Activated CD4-positive, alpha-beta memory T cell treated with anti-CD3 and anti-CD28 coated beads, Interleukin-2, amount 10 ng/mL, durations not matched to agents 7 days and 5 days (primary cell): ENCODE results near the gene TMEM86B. TPM values are rescaled to one million over a fixed set of nuclear protein-coding genes. Genes with fewer than 3 reads are reported as not detected.

ENCODE experiments used
- CTCF ChIA-PET: fragments of 350-600 bp; sonication (Branson Sonifier 250); formaldehyde crosslinking; loops from one replicate; lab custom pipeline; 2021; ENCODE audit warnings: antibody characterized with exemption, inconsistent platforms; lab: Charles Lee
- POLR2A ChIA-PET: fragments of 350-600 bp; sonication (Branson Sonifier 250); formaldehyde crosslinking; loops from one replicate; lab custom pipeline; 2021; ENCODE audit warnings: antibody characterized with exemption; lab: Charles Lee
- DNase-seq: peaks from one replicate; pipeline ENCODE4 v3.0.0-alpha.2; 2020
- H3K27ac Mint-ChIP-seq: one replicate; pipeline ENCODE4 v1.8.0; 2021; ENCODE audit warnings: mild to moderate bottlenecking, mixed read lengths
- H3K27me3 Mint-ChIP-seq: one replicate; pipeline ENCODE4 v1.8.0; 2021; ENCODE audit warnings: mixed read lengths
- H3K36me3 Mint-ChIP-seq: one replicate; pipeline ENCODE4 v1.8.0; 2021; ENCODE audit warnings: low read depth, mixed read lengths
- H3K4me1 Mint-ChIP-seq: one replicate; pipeline ENCODE4 v1.8.0; 2021; ENCODE audit warnings: mixed read lengths
- H3K4me3 Mint-ChIP-seq: one replicate; pipeline ENCODE4 v1.8.0; 2021; ENCODE audit warnings: mild to moderate bottlenecking, mixed read lengths
- H3K9me3 Mint-ChIP-seq: one replicate; pipeline ENCODE4 v1.8.0; 2021; ENCODE audit warnings: mixed read lengths
- total RNA-seq, 2 experiments: library from RNA; stranded (reverse); gene quantifications; one replicate each; pipeline ENCODE4 v1.2.3, GENCODE V29; 2021

TMEM86B gene
- total RNA-seq, 2 experiments from 2014 or later = 10.3 to 12.4 TPM

- no peak for DNase-seq
- Mint-ChIP-seq H3K27ac (no peak overlapping the region), H3K4me3 (no peak overlapping the region), H3K4me1 (peaks cover 9% of the 10 kb centered on the region), H3K27me3 (no peaks in the 10 kb centered on the region), H3K9me3 (peaks cover 7% of the 10 kb centered on the region), H3K36me3 (peaks cover 16% of the 10 kb centered on the region)
- ChIA-PET CTCF (no interaction called here), POLR2A (no interaction called here)
These were observed 36.6 kb upstream of the TMEM86B start for GRCh38 chr19:55265173-55265572.

GRCh38 chr19:55264531-55264930, 36.0 kb upstream of the TMEM86B start:
- H3K27me3 Mint-ChIP-seq = no peaks in the 10 kb centered on the region
- H3K27ac Mint-ChIP-seq = no peak overlapping the region
- H3K4me3 Mint-ChIP-seq = no peak overlapping the region
- DNase-seq = no peak
- ChIA-PET CTCF (no interaction called here), POLR2A (no interaction called here)
- H3K4me1 Mint-ChIP-seq = peaks cover 10% of the 10 kb centered on the region
- H3K36me3 Mint-ChIP-seq = peaks cover 17% of the 10 kb centered on the region
- peaks cover 7% of the 10 kb centered on the region for H3K9me3 Mint-ChIP-seq

GRCh38 chr19:55262359-55262758, 33.8 kb upstream of the TMEM86B start:
- POLR2A ChIA-PET = interaction anchor here (1.0 kb wide), 1 partner anchor 21 kb away, joined by 4 read pairs; no protein-coding TSS in a partner anchor
- no peak overlapping the region for H3K4me3 Mint-ChIP-seq
- no peak for DNase-seq
- CTCF ChIA-PET = no interaction called here
- peaks cover 15% of the 10 kb centered on the region for H3K4me1 Mint-ChIP-seq
- no peak overlapping the region for H3K27ac Mint-ChIP-seq
- H3K36me3 Mint-ChIP-seq = peaks cover 24% of the 10 kb centered on the region
- H3K27me3 Mint-ChIP-seq = no peaks in the 10 kb centered on the region
- peaks cover 7% of the 10 kb centered on the region for H3K9me3 Mint-ChIP-seq

- peaks cover 6% of the 10 kb centered on the region for H3K9me3 Mint-ChIP-seq
- H3K27ac Mint-ChIP-seq = no peak overlapping the region
- ChIA-PET CTCF (interaction anchor here (0.6 kb wide), 1 partner anchor 51 kb away, joined by 5 read pairs; no protein-coding TSS in a partner anchor), POLR2A (interaction anchor here (0.8 to 1.0 kb wide), 3 partner anchors 15 to 345 kb away, joined by 3 to 4 read pairs (median 3); no protein-coding TSS in a partner anchor)
- H3K4me3 Mint-ChIP-seq = no peak overlapping the region
- no peaks in the 10 kb centered on the region for H3K27me3 Mint-ChIP-seq
- H3K36me3 Mint-ChIP-seq = peaks cover 28% of the 10 kb centered on the region
- H3K4me1 Mint-ChIP-seq = peaks cover 20% of the 10 kb centered on the region
- no peak for DNase-seq
These were observed 33.1 kb upstream of the TMEM86B start for GRCh38 chr19:55261671-55262126.

GRCh38 chr19:55259540-55260210, 31.1 kb upstream of the TMEM86B start:
- Mint-ChIP-seq H3K36me3 (peaks cover 41% of the 10 kb centered on the region), H3K4me3 (peak overlapping the region; percentile 78), H3K4me1 (peaks cover 29% of the 10 kb centered on the region), H3K27me3 (no peaks in the 10 kb centered on the region), H3K27ac (peak overlapping the region; percentile 98), H3K9me3 (no peaks in the 10 kb centered on the region)
- CTCF ChIA-PET = interaction anchor here (0.7 to 2.3 kb wide), 9 partner anchors 18 to 257 kb away, joined by 3 to 8 read pairs (median 3); partner anchors contain the start of gene HSPBP1
- POLR2A ChIA-PET = interaction anchor here (0.7 to 2.5 kb wide), 33 partner anchors 10 to 397 kb away, joined by 3 to 81 read pairs (median 4); partner anchors contain the start of genes FIZ1, HSPBP1, KMT5C and TMEM238
- DNase-seq = no peak

GRCh38 chr19:55258828-55259539, 30.4 kb upstream of the TMEM86B start, which contains the start of gene PPP6R1:
Gene PPP6R1 (minus strand): TSS chr19:55259017. CDS start chr19:55247103, 11,914 bp downstream.
- H3K4me3 Mint-ChIP-seq = peak within 1 kb of the TSS; percentile 100
- H3K4me1 Mint-ChIP-seq = peaks cover 29% of the 10 kb centered on the region
- DNase-seq = peak; percentile 95
- H3K27me3 Mint-ChIP-seq = no peaks in the 10 kb centered on the region
- peak within 1 kb of the TSS; percentile 100 for H3K27ac Mint-ChIP-seq
- no peaks in the 10 kb centered on the region for H3K9me3 Mint-ChIP-seq
- H3K36me3 Mint-ChIP-seq = peaks cover 48% of the 10 kb centered on the region
- POLR2A ChIA-PET = interaction anchor here (0.7 to 2.5 kb wide), 32 partner anchors 9 to 398 kb away, joined by 3 to 81 read pairs (median 4); partner anchors contain the start of genes FIZ1, HSPBP1, KMT5C and TMEM238
- CTCF ChIA-PET = interaction anchor here (0.7 to 2.3 kb wide), 7 partner anchors 19 to 257 kb away, joined by 3 to 8 read pairs (median 4); partner anchors contain the start of gene HSPBP1

- no peaks in the 10 kb centered on the region for H3K9me3 Mint-ChIP-seq
- DNase-seq = no peak
- H3K27ac Mint-ChIP-seq = peak overlapping the region; percentile 98
- no peaks in the 10 kb centered on the region for H3K27me3 Mint-ChIP-seq
- H3K36me3 Mint-ChIP-seq = peaks cover 53% of the 10 kb centered on the region
- peak overlapping the region; percentile 100 for H3K4me3 Mint-ChIP-seq
- H3K4me1 Mint-ChIP-seq = peaks cover 34% of the 10 kb centered on the region
- CTCF ChIA-PET = interaction anchor here (1.2 to 5.0 kb wide), 3 partner anchors 33 to 48 kb away, joined by 3 to 25 read pairs (median 8); no protein-coding TSS in a partner anchor
- POLR2A ChIA-PET = interaction anchor here (1.2 to 5.7 kb wide), 13 partner anchors 19 to 366 kb away, joined by 3 to 96 read pairs (median 12); partner anchors contain the start of genes FIZ1, HSPBP1, KMT5C and TMEM238
These were observed 29.9 kb upstream of the TMEM86B start for GRCh38 chr19:55258476-55258827.

GRCh38 chr19:55257461-55258420, 29.2 kb upstream of the TMEM86B start:
- CTCF ChIA-PET = interaction anchor here (1.2 to 5.0 kb wide), 3 partner anchors 19 to 48 kb away, joined by 3 to 25 read pairs (median 9); no protein-coding TSS in a partner anchor
- peak; percentile 34 for DNase-seq
- Mint-ChIP-seq H3K4me1 (peaks cover 42% of the 10 kb centered on the region), H3K9me3 (no peaks in the 10 kb centered on the region), H3K36me3 (peaks cover 58% of the 10 kb centered on the region), H3K27ac (peak overlapping the region; percentile 100), H3K4me3 (peak overlapping the region; percentile 100), H3K27me3 (no peaks in the 10 kb centered on the region)
- POLR2A ChIA-PET = interaction anchor here (1.2 to 6.9 kb wide), 7 partner anchors 21 to 204 kb away, joined by 3 to 96 read pairs (median 8); partner anchors contain the start of genes HSPBP1, ISOC2, KMT5C and RPL28

- peak overlapping the region; percentile 100 for H3K27ac Mint-ChIP-seq
- peaks cover 57% of the 10 kb centered on the region for H3K36me3 Mint-ChIP-seq
- H3K4me3 Mint-ChIP-seq = peak overlapping the region; percentile 100
- H3K27me3 Mint-ChIP-seq = no peaks in the 10 kb centered on the region
- DNase-seq = no peak
- ChIA-PET POLR2A (interaction anchor here (0.8 to 6.9 kb wide), 15 partner anchors 10 to 793 kb away, joined by 3 to 96 read pairs (median 4); partner anchors contain the start of genes HSPBP1, ISOC2, KMT5C and LENG9), CTCF (interaction anchor here (0.8 to 5.0 kb wide), 4 partner anchors 20 to 128 kb away, joined by 3 to 25 read pairs (median 6); no protein-coding TSS in a partner anchor)
- H3K4me1 Mint-ChIP-seq = peaks cover 50% of the 10 kb centered on the region
- H3K9me3 Mint-ChIP-seq = no peaks in the 10 kb centered on the region
These were observed 28.2 kb upstream of the TMEM86B start for GRCh38 chr19:55256562-55257460.

GRCh38 chr19:55255618-55256423, 27.3 kb upstream of the TMEM86B start:
- Mint-ChIP-seq H3K4me3 (peak overlapping the region; percentile 100), H3K27me3 (no peaks in the 10 kb centered on the region), H3K9me3 (no peaks in the 10 kb centered on the region), H3K4me1 (peaks cover 60% of the 10 kb centered on the region), H3K36me3 (peaks cover 67% of the 10 kb centered on the region), H3K27ac (peak overlapping the region; percentile 100)
- ChIA-PET CTCF (interaction anchor here (0.8 to 5.0 kb wide), 8 partner anchors 21 to 399 kb away, joined by 3 to 25 read pairs (median 4); partner anchors contain the start of genes HSPBP1, KMT5C and TMEM238), POLR2A (interaction anchor here (0.8 to 6.9 kb wide), 19 partner anchors 9 to 792 kb away, joined by 3 to 96 read pairs (median 4); partner anchors contain the start of genes HSPBP1, ISOC2, KMT5C and LENG9)
- peak; percentile 65 for DNase-seq
